CD14-positive monocyte (primary cell): Measurements from ENCODE around the gene SLC35F5. TPM values are rescaled to one million over a fixed set of nuclear protein-coding genes. Genes with fewer than 3 reads are reported as not detected.

Experiments
- DNase-seq, 3 donors: peaks; one replicate each; pipeline ENCODE4 v3.0.0-alpha.2; 2011 to 2022
- H2AFZ ChIP-seq: 2 replicates; pipeline ENCODE4 v1.6.0; 2012; ENCODE audit warnings: mild to moderate bottlenecking, low read depth, low read length, inconsistent platforms; ENCODE audit not compliant: insufficient read depth, poor library complexity, severe bottlenecking
- H3K27ac ChIP-seq, 2 donors: 1 replicate in 1 of 2; 2 replicates in 1 of 2; pipeline ENCODE4 v1.5.1; 2012 to 2013; ENCODE audit warnings: low read length in 2 of 2, control low read depth in 1 of 2, inconsistent platforms in 1 of 2, low read depth in 1 of 2, mild to moderate bottlenecking in 1 of 2
- H3K27me3 ChIP-seq, 2 donors: one replicate each; pipeline versions ENCODE4 v1.6.0 to v1.6.1; 2011 to 2013; ENCODE audit warnings: low read length in 2 of 2; ENCODE audit not compliant: control insufficient read depth in 2 of 2, insufficient read depth in 2 of 2
- H3K36me3 ChIP-seq, 2 donors: replicated peaks in 1 of 2; 1 replicate in 1 of 2; 2 replicates in 1 of 2; pipeline versions ENCODE4 v1.5.1 to v1.6.1; 2012 to 2013; ENCODE audit warnings: low read length in 2 of 2, control low read depth in 1 of 2, inconsistent platforms in 1 of 2, mild to moderate bottlenecking in 1 of 2; ENCODE audit not compliant: insufficient read depth in 2 of 2, control insufficient read depth in 1 of 2
- H3K4me1 ChIP-seq, 2 donors: 1 replicate in 1 of 2; 2 replicates in 1 of 2; pipeline versions ENCODE4 v1.5.1 to v1.6.1; 2012 to 2013; ENCODE audit warnings: low read length in 2 of 2, control low read depth in 1 of 2, inconsistent platforms in 1 of 2, mild to moderate bottlenecking in 1 of 2, moderate library complexity in 1 of 2; ENCODE audit not compliant: insufficient read depth in 2 of 2, control insufficient read depth in 1 of 2
- H3K4me2 ChIP-seq: replicated peaks from 2 replicates; pipeline ENCODE3; 2012; ENCODE audit warnings: low read length, moderate library complexity, mild to moderate bottlenecking; ENCODE audit not compliant: poor library complexity, severe bottlenecking; ENCODE audit errors: extremely low read depth
- H3K4me3 ChIP-seq, 3 experiments: fragments of 200-600 bp in 1 of 3; sonication (generic) in 1 of 3; replicated peaks in 1 of 3; 1 replicate in 2 of 3; 2 replicates in 1 of 3; pipeline ENCODE4 v1.5.1; 2011 to 2013; ENCODE audit warnings: low read length in 3 of 3, mild to moderate bottlenecking in 3 of 3, control low read depth in 2 of 3, low read depth in 2 of 3, inconsistent platforms in 1 of 3, moderate library complexity in 1 of 3
- H3K79me2 ChIP-seq: 2 replicates; pipeline ENCODE4 v1.6.0; 2012; ENCODE audit warnings: mild to moderate bottlenecking, control low read depth, inconsistent platforms, low read length, moderate library complexity; ENCODE audit not compliant: insufficient read depth
- H3K9ac ChIP-seq: 2 replicates; pipeline ENCODE4 v1.6.0; 2017; ENCODE audit warnings: low read length, mild to moderate bottlenecking; ENCODE audit not compliant: insufficient read depth, poor library complexity, severe bottlenecking
- H3K9me3 ChIP-seq, 2 donors: replicated peaks in 1 of 2; 1 replicate in 1 of 2; 2 replicates in 1 of 2; pipeline versions ENCODE4 v1.5.1 to v1.6.1; 2012 to 2013; ENCODE audit warnings: low read length in 2 of 2, control low read depth in 1 of 2; ENCODE audit not compliant: control insufficient read depth in 1 of 2, insufficient read depth in 1 of 2
- H4K20me1 ChIP-seq: 2 replicates; pipeline ENCODE4 v1.6.0; 2012; ENCODE audit warnings: mild to moderate bottlenecking, low read length, control low read depth, moderate library complexity; ENCODE audit not compliant: insufficient read depth
- H3K27ac Mint-ChIP-seq, 7 donors: one replicate each; pipeline ENCODE4 v1.8.0; 2020; ENCODE audit warnings: mild to moderate bottlenecking in 7 of 7, mixed read lengths in 7 of 7, moderate library complexity in 6 of 7, inconsistent platforms in 2 of 7
- H3K27me3 Mint-ChIP-seq, 3 donors: one replicate each; pipeline ENCODE4 v1.8.0; 2021 to 2022; ENCODE audit warnings: low read depth in 3 of 3, mild to moderate bottlenecking in 3 of 3, mixed read lengths in 3 of 3, moderate library complexity in 3 of 3, inconsistent platforms in 1 of 3
- H3K36me3 Mint-ChIP-seq, 2 donors: one replicate each; pipeline ENCODE4 v1.8.0; 2020; ENCODE audit warnings: mixed read lengths in 2 of 2, inconsistent platforms in 1 of 2, mild to moderate bottlenecking in 1 of 2
- H3K4me1 Mint-ChIP-seq: one replicate; pipeline ENCODE4 v1.8.0; 2020; ENCODE audit warnings: mild to moderate bottlenecking, mixed read lengths
- H3K4me3 Mint-ChIP-seq, 2 donors: one replicate each; pipeline ENCODE4 v1.8.0; 2020; ENCODE audit warnings: mild to moderate bottlenecking in 2 of 2, mixed read lengths in 2 of 2, moderate library complexity in 1 of 2
- H3K9me3 Mint-ChIP-seq, 7 donors: one replicate each; pipeline ENCODE4 v1.8.0; 2020 to 2022; ENCODE audit warnings: mixed read lengths in 7 of 7, mild to moderate bottlenecking in 6 of 7, moderate library complexity in 6 of 7, inconsistent platforms in 2 of 7
- WGBS: methylation state at CpG from one replicate; pipeline ENCODE4 v1.1.5; 2013; ENCODE audit warnings: missing lambda C conversion rate; ENCODE audit not compliant: insufficient coverage; 5-methylcytosine and 5-hydroxymethylcytosine counted together
- intact Hi-C, 2 donors: fragments of 100-400 bp; cut with micrococcal nuclease; formaldehyde crosslinking; loops; one replicate each; pipeline versions ENCODE4 v1.15.0 to v1.15.1; 2023
- polyA plus RNA-seq, 3 donors: library from polyadenylated mRNA; depleted of rRNA in 1 of 3; unstranded in 2 of 3; stranded (reverse) in 1 of 3; fragments of 300-500 nt in 2 of 3; fragments of >200 nt in 1 of 3; fragmentation: Illumina TruSeq in 2 of 3; gene quantifications; 1 replicate in 2 of 3; 2 replicates in 1 of 3; pipeline ENCODE4 v1.2.3, GENCODE V29; 2012 to 2021
- TF ChIP-seq, protein P1 (sequence below): fragments of 200-600 bp; IDR thresholded peaks from one replicate; pipeline ENCODE4 v1.8.0; 2022; ENCODE audit warnings: antibody characterized with exemption, mild to moderate bottlenecking

SLC35F5 gene
- polyA plus RNA-seq, 3 donors, result 11.7 to 18.2 (median 13.6) TPM

DNA sequence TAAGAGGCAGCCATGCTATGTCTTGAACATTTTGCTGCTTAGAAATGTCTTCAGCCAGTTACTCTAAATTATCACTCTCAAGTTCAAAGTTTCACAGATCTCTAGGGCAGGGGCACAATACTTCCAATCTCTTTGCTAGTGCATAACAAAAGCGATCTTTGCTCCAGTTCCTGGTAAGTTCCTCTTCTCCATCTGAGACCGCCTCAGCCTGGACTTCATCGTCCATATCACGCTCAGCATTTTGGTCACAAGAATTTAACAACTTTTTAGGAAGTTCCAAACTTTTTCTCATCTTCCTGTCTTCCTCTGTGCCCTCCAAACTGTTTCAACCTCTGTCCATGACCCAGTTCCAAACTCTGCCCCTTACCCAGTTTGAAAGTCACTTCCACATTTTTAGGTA is 8.8 kb upstream of the SLC35F5 start:
- H3K9me3 Mint-ChIP-seq, result peaks cover 2 to 10% (median 5%) of the 10 kb centered on the region in 7 donors
- WGBS, result 86% methylated on average over 4 of the region's 4 CpGs
- no peak overlapping the region for H2AFZ ChIP-seq
- no peaks in the 10 kb centered on the region for H3K27me3 ChIP-seq
- H3K4me1 Mint-ChIP-seq, result no peaks in the 10 kb centered on the region
- no peaks in the 10 kb centered on the region for H3K79me2 ChIP-seq
- no peaks in the 10 kb centered on the region for H3K4me1 ChIP-seq
- no peak for DNase-seq
- H3K4me2 ChIP-seq, result no peak overlapping the region
- no peaks in the 10 kb centered on the region for H3K36me3 ChIP-seq
- no peak overlapping the region for H3K9ac ChIP-seq
- peaks cover 0 to 8% of the 10 kb centered on the region in 2 donors for H3K9me3 ChIP-seq
- intact Hi-C loops, result no loop called here
- no peak overlapping the region for H3K27ac ChIP-seq
- no peak overlapping the region for H3K4me3 Mint-ChIP-seq
- no peak overlapping the region for H3K4me3 ChIP-seq
- no peaks in the 10 kb centered on the region for H4K20me1 ChIP-seq
- H3K27ac Mint-ChIP-seq, result no peak overlapping the region
- peaks cover 0 to 1% of the 10 kb centered on the region in 2 donors for H3K36me3 Mint-ChIP-seq
- H3K27me3 Mint-ChIP-seq, result peaks cover 0 to 5% (median 0%) of the 10 kb centered on the region in 3 donors
- TF ChIP-seq, protein P1, sequence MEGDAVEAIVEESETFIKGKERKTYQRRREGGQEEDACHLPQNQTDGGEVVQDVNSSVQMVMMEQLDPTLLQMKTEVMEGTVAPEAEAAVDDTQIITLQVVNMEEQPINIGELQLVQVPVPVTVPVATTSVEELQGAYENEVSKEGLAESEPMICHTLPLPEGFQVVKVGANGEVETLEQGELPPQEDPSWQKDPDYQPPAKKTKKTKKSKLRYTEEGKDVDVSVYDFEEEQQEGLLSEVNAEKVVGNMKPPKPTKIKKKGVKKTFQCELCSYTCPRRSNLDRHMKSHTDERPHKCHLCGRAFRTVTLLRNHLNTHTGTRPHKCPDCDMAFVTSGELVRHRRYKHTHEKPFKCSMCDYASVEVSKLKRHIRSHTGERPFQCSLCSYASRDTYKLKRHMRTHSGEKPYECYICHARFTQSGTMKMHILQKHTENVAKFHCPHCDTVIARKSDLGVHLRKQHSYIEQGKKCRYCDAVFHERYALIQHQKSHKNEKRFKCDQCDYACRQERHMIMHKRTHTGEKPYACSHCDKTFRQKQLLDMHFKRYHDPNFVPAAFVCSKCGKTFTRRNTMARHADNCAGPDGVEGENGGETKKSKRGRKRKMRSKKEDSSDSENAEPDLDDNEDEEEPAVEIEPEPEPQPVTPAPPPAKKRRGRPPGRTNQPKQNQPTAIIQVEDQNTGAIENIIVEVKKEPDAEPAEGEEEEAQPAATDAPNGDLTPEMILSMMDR, result no peak

DNA sequence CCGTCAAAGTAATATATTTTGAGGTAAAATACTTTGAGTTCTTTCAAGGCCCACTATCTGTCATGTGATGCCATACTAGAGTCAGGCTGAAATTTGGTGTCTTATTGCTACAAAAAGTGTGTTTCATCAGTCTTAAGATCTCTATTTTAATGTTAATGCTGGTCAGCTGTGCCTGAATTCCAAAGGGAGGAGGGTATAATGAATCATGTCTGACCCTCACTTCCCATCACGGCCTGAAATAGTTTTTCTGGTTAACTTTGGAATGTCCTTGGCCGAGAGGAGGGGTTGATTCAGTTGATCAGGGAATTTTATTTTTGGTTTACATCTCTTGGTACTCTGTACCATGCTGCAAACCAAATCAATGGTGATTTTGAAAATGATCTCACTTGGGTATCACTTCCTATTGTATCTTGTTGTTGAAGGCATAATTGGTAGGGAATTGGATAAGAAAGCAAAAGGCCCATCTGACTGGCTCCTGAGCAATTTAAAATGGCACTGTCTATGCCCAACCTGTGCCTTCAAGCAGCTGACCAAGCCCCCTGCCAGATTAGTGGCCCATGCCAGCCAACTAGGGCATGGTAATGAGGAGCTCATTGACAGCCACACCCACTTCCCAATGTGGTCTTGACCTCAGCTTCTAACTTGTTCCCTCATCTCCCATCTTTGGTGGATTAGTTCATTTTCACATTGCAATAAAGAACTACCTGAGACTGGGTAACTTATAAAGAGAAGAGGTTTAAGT is 6.1 kb upstream of the SLC35F5 start:
- Mint-ChIP-seq H3K9me3 (peaks cover 0 to 10% (median 3%) of the 10 kb centered on the region in 7 donors), H3K4me1 (peaks cover 3% of the 10 kb centered on the region), H3K27me3 (peaks cover 0 to 6% (median 0%) of the 10 kb centered on the region in 3 donors), H3K36me3 (peaks cover 0 to 1% of the 10 kb centered on the region in 2 donors), H3K27ac (no peak overlapping the region), H3K4me3 (no peak overlapping the region)
- Histone ChIP-seq H4K20me1 (no peaks in the 10 kb centered on the region), H3K27me3 (no peaks in the 10 kb centered on the region), H3K4me1 (peaks cover 3% of the 10 kb centered on the region in 2 donors), H3K4me2 (no peak overlapping the region), H3K9ac (no peak overlapping the region), H3K79me2 (no peaks in the 10 kb centered on the region), H3K27ac (no peak overlapping the region), H3K4me3 (no peak overlapping the region), H2AFZ (no peak overlapping the region), H3K36me3 (no peaks in the 10 kb centered on the region), H3K9me3 (peaks cover 0 to 4% of the 10 kb centered on the region in 2 donors)
- 100% methylated on average over 1 of the region's 3 CpGs for WGBS
- no peak for DNase-seq
- TF ChIP-seq, protein P1, result no peak
- intact Hi-C loops, result loop anchor here in 1 of 2 donors (2.0 kb wide), 1 partner anchor 166 kb away; no protein-coding TSS in a partner anchor
